Vagina (tissue), 2 donors: Measurements from ENCODE around the gene VPS45. TPM values are rescaled to one million over a fixed set of nuclear protein-coding genes. Genes with fewer than 3 reads are reported as not detected.
A peak's percentile ranks its signal among the peaks of the same experiment; 100 is the strongest.

ENCODE experiments used
- DNase-seq, 2 donors: peaks; one replicate each; pipeline ENCODE4 v3.0.0-alpha.2; 2017; ENCODE audit errors: extremely low spot score in 2 of 2
- H3K27ac ChIP-seq: fragments of 200-600 bp; sonication (generic); one replicate; pipeline ENCODE4 v1.5.1; 2019
- H3K27me3 ChIP-seq: fragments of 200-600 bp; sonication (generic); one replicate; pipeline ENCODE4 v1.5.1; 2019
- H3K36me3 ChIP-seq, 2 donors: fragments of 200-600 bp; sonication (generic); one replicate each; pipeline ENCODE4 v1.5.1; 2017 to 2019
- H3K4me1 ChIP-seq: fragments of 200-600 bp; sonication (generic); one replicate; pipeline ENCODE4 v1.5.1; 2019
- H3K4me3 ChIP-seq, 2 donors: fragments of 200-600 bp; sonication (generic); 1 replicate in 1 of 2; 2 replicates in 1 of 2; pipeline ENCODE4 v1.5.1; 2016 to 2019
- H3K9me3 ChIP-seq: fragments of 200-600 bp; sonication (generic); one replicate; pipeline ENCODE4 v1.5.1; 2019
- POLR2A ChIP-seq, 2 donors: fragments of 450-650 bp; IDR thresholded peaks; one replicate each; pipeline ENCODE4 v1.6.1; 2017; ENCODE audit warnings: antibody characterized with exemption in 2 of 2, mild to moderate bottlenecking in 2 of 2, moderate library complexity in 2 of 2
- POLR2AphosphoS5 ChIP-seq, 2 donors: sonication (generic); formaldehyde crosslinking; IDR thresholded peaks; one replicate each; pipeline ENCODE4 v1.9.0; 2017; ENCODE audit warnings: antibody characterized with exemption in 2 of 2, mild to moderate bottlenecking in 2 of 2, low read depth in 1 of 2; ENCODE audit not compliant: insufficient read depth in 1 of 2
- intact Hi-C: fragments of 100-400 bp; cut with DNase I; formaldehyde crosslinking; loops from one replicate; pipeline ENCODE4 v1.15.1; 2023
- total RNA-seq: library from RNA; depleted of rRNA; stranded (reverse); fragments of >200 nt; gene quantifications from one replicate; pipeline ENCODE4 v1.2.3, GENCODE V29; 2016
- TF ChIP-seq, protein P1 (sequence below), 3 experiments: fragments of 450-650 bp in 2 of 3; fragments of 200-600 bp in 1 of 3; sonication (generic) in 1 of 3; IDR thresholded peaks; one replicate each; pipeline ENCODE4 v1.5.1; 2017 to 2019; ENCODE audit warnings: antibody characterized with exemption in 3 of 3, mild to moderate bottlenecking in 2 of 3, moderate library complexity in 2 of 3

VPS45 gene
- total RNA-seq, 1 donor from 2014 or later = 32.2 TPM

DNA sequence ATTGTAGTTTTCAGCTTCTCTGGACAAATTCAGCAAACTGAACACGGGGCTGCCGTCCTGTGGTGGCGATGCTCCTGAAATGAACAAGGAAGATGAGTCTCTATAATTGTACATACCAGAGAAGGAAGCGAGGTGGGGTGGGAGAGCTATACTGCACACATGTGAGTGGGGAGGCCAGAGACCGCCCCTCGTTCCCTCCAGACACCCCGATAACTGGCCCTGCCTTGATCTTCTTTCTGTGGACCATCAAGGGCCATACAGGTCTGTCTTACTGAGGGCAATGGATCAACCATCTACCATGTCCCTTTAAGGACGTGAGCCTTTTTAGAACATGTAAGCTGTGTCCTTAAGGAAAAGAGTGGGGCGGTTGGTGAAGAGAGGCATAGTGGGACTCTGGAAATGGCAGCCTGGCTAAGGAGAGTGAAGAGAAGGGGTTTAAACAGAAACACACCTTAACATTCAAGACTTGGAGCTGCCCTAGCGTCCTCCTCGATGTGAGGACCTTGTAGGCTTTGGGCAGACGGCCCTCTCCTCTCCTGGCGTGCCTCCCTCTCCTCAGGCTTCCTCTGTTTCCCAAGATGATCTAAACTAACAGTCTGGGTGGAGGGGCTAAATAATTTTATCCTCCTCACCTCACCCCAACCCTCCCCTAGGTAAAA, 88.0 kb downstream of the VPS45 start:
- Histone ChIP-seq H3K36me3 (peaks cover 0 to 46% of the 10 kb centered on the region in 2 donors), H3K9me3 (no peaks in the 10 kb centered on the region), H3K4me3 (no peak overlapping the region), H3K27ac (peak overlapping the region; percentile 17), H3K27me3 (no peaks in the 10 kb centered on the region), H3K4me1 (peaks cover 69% of the 10 kb centered on the region)
- peak in 1 of 2 donors; percentile 56 for DNase-seq
- TF ChIP-seq POLR2AphosphoS5 (IDR thresholded peaks at IDR 0.05; ENCODE audit: insufficient read depth in 1 of 2, low read depth in 1 of 2) = no peak
- TF ChIP-seq, protein P1, sequence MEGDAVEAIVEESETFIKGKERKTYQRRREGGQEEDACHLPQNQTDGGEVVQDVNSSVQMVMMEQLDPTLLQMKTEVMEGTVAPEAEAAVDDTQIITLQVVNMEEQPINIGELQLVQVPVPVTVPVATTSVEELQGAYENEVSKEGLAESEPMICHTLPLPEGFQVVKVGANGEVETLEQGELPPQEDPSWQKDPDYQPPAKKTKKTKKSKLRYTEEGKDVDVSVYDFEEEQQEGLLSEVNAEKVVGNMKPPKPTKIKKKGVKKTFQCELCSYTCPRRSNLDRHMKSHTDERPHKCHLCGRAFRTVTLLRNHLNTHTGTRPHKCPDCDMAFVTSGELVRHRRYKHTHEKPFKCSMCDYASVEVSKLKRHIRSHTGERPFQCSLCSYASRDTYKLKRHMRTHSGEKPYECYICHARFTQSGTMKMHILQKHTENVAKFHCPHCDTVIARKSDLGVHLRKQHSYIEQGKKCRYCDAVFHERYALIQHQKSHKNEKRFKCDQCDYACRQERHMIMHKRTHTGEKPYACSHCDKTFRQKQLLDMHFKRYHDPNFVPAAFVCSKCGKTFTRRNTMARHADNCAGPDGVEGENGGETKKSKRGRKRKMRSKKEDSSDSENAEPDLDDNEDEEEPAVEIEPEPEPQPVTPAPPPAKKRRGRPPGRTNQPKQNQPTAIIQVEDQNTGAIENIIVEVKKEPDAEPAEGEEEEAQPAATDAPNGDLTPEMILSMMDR (IDR thresholded peaks at IDR 0.05) = no peak
- TF ChIP-seq POLR2A (IDR thresholded peaks at IDR 0.05) = no peak
- intact Hi-C loops = no loop called here

DNA sequence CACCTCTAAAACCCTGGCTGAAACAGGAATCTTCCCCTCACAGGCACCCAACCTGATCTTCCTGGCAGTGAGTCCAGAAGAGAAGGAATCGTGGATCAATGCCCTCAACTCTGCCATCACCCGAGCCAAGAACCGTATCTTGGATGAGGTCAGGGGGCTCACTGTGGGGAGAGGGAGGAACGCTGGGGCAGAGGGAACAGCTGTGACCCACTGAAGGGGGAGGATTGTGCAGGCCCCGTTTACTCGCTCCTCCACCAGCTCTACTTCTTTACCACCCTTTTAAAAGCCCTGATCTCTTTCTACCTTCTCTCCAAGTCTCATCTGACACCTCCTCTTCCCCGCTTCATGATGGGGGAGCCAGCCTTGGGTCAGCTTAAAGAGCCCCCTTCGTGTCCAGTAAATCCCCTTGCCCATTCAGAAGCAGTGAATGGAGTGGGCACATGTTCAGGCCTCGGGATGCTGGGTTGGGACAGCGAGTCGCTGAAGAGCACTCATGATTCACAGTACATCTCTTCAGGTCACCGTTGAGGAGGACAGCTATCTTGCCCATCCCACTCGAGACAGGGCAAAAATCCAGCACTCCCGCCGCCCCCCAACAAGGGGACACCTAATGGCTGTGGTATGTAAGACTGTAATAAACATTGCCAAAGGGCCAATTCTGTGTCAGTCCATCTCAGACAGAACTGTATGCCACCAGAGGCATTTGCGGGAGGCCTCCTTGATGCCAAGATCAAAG, 89.5 kb downstream of the VPS45 start:
- Histone ChIP-seq H3K4me3 (no peak overlapping the region), H3K27me3 (no peaks in the 10 kb centered on the region), H3K36me3 (peaks cover 0 to 46% of the 10 kb centered on the region in 2 donors), H3K27ac (peak overlapping the region; percentile 2), H3K4me1 (peaks cover 69% of the 10 kb centered on the region), H3K9me3 (no peaks in the 10 kb centered on the region)
- TF ChIP-seq, protein P1 (IDR thresholded peaks at IDR 0.05) = no peak
- TF ChIP-seq POLR2AphosphoS5 (IDR thresholded peaks at IDR 0.05; ENCODE audit: insufficient read depth in 1 of 2, low read depth in 1 of 2) = no peak
- no peak for TF ChIP-seq POLR2A (IDR thresholded peaks at IDR 0.05)
- DNase-seq = no peak
- intact Hi-C loops = no loop called here

DNA sequence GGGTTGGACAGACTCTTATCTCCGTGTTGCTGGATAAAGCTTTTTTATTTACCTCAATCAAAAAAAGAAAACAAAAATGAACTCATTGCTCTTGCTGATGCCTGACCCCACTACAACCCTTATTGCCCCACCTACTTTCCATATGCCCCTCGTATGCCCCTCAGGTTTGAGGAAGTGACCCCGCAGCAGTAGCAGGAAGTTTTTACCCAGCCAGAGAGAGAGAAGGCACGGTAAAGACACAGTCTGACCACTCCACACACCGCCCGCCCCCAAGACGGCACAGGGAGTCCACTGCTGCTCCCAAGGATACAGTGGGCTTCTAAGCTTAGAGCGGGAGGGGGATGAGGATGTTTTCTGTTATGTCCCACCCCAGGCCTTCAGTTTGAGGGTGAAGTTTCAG, 92.0 kb downstream of the VPS45 start:
- intact Hi-C loops = no loop called here
- Histone ChIP-seq H3K36me3 (peaks cover 0 to 39% of the 10 kb centered on the region in 2 donors), H3K9me3 (no peaks in the 10 kb centered on the region), H3K27ac (peak overlapping the region; percentile 47), H3K4me3 (no peak overlapping the region), H3K27me3 (no peaks in the 10 kb centered on the region), H3K4me1 (peaks cover 62% of the 10 kb centered on the region)
- DNase-seq = no peak
- TF ChIP-seq, protein P1 (IDR thresholded peaks at IDR 0.05) = no peak
- TF ChIP-seq POLR2AphosphoS5 (IDR thresholded peaks at IDR 0.05; ENCODE audit: insufficient read depth in 1 of 2, low read depth in 1 of 2) = peak in 1 of 2 donors; percentile 1

DNA sequence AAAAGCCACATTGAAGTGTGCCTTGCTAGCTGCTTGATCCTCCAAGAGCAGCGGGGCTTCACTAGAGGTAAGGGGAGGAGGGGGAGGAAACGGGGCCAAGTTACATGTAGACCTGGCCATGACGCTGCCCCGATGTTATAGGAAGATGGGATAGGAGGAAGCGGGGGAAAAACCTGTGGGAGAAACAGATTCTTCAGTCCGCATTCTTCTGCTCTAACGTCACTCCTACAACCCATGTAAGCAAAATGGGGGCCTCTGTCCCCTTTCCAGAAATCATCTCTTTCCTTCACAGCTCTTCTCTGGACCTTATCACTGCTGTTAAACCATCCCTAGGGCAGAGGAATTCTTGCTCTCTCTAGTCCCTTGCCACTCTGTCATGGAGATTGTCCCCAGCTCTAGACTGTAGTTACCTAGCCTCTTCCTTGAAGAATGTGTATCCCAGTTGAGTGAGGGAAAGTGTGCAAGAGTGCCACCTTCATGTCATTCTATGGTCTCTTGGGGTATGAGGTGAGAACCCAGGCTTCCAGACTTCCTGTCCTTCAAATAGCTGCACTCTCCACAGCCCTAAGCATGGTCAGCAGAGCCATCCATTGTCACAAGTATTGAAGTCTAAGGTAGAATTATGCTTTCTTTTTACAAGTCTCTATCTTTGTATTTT, 93.5 kb downstream of the VPS45 start:
- no peak overlapping the region for H3K4me3 ChIP-seq
- intact Hi-C loops = loop anchor here (10.0 kb wide), 1 partner anchor 196 kb away; no protein-coding TSS in a partner anchor
- H3K27me3 ChIP-seq = no peaks in the 10 kb centered on the region
- no peaks in the 10 kb centered on the region for H3K9me3 ChIP-seq
- DNase-seq = no peak
- H3K27ac ChIP-seq = peak overlapping the region; percentile 95
- H3K4me1 ChIP-seq = peaks cover 52% of the 10 kb centered on the region
- TF ChIP-seq, protein P1 (IDR thresholded peaks at IDR 0.05) = no peak
- no peak for TF ChIP-seq POLR2AphosphoS5 (IDR thresholded peaks at IDR 0.05; ENCODE audit: insufficient read depth in 1 of 2, low read depth in 1 of 2)
- TF ChIP-seq POLR2A (IDR thresholded peaks at IDR 0.05) = no peak
- H3K36me3 ChIP-seq = peaks cover 0 to 27% of the 10 kb centered on the region in 2 donors
